Measurements from ENCODE around the gene RSPO1. TPM values are rescaled to one million over a fixed set of nuclear protein-coding genes. Genes with fewer than 3 reads are reported as not detected.

RSPO1 gene
- polyA plus RNA-seq, 2 of the 4 experiments (the other 2 are of a cell fraction), result 0.12 TPM; not detected in 1

DNA sequence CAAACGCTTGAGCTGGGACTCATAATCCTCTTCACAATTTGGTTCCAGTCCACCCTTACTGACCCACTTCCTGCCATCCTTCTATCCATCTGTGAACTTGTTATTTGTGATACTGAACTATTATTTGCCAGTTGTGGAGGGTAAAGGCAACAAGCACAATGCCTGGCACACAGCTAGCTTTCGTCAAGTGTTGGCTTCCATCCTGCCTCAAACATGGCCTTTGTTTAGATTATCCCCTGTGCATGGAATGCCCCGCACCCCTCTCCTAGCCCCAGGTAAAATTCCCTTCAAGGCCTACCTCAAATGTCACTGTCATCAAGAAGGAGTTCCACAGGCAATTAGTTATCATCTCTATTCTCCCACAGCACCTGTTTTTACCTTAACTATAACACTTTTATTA, 46.2 kb upstream of the RSPO1 start:
- Histone ChIP-seq H3K9me3 (no peaks in the 10 kb centered on the region), H3K4me2 (no peak overlapping the region), H3K27ac (no peak overlapping the region), H3K4me1 (no peaks in the 10 kb centered on the region), H3K4me3 (no peak overlapping the region)
- WGBS (ENCODE audit: missing lambda C conversion rate), result 85% methylated on average over 3 of the region's 3 CpGs
- DNase-seq (ENCODE audit: low read depth in 1 of 2, low spot score in 1 of 2) (no peak), ATAC-seq (no peak), FAIRE-seq (no peak)
- POLR2A ChIA-PET, result no interaction called here
- no peak for TF ChIP-seq HOXA7 (CRISPR knock-in tag; IDR thresholded peaks at IDR 0.05)
- no peak for TF ChIP-seq HOXB13 (CRISPR knock-in tag; IDR thresholded peaks at IDR 0.05; ENCODE audit: low read depth)
- TF ChIP-seq CEBPB (IDR thresholded peaks at IDR 0.05), result no peak
- no peak for TF ChIP-seq KDM1A (IDR thresholded peaks at IDR 0.05; ENCODE audit: low read depth)
- TF ChIP-seq RARB (CRISPR knock-in tag; IDR thresholded peaks at IDR 0.05), result no peak
- no peak for TF ChIP-seq CHD4 (IDR thresholded peaks at IDR 0.05; ENCODE audit: borderline replicate concordance)
- TF ChIP-seq, protein P1, sequence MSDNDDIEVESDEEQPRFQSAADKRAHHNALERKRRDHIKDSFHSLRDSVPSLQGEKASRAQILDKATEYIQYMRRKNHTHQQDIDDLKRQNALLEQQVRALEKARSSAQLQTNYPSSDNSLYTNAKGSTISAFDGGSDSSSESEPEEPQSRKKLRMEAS (IDR thresholded peaks at IDR 0.05), result no peak
- TF ChIP-seq RCOR1 (IDR thresholded peaks at IDR 0.05; ENCODE audit: low read depth, low read length), result no peak
- TF ChIP-seq, protein P2, sequence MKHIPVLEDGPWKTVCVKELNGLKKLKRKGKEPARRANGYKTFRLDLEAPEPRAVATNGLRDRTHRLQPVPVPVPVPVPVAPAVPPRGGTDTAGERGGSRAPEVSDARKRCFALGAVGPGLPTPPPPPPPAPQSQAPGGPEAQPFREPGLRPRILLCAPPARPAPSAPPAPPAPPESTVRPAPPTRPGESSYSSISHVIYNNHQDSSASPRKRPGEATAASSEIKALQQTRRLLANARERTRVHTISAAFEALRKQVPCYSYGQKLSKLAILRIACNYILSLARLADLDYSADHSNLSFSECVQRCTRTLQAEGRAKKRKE (CRISPR knock-in tag; IDR thresholded peaks at IDR 0.05; ENCODE audit: low read depth), result no peak
- no peak for TF ChIP-seq KDM5A (IDR thresholded peaks at IDR 0.05)
- no peak for TF ChIP-seq BHLHE40 (IDR thresholded peaks at IDR 0.05; ENCODE audit: low read depth, low read length)
- TF ChIP-seq GATA3 (IDR thresholded peaks at IDR 0.05; ENCODE audit: borderline replicate concordance), result no peak
- CTCF ChIA-PET, result interaction anchor here (0.8 to 7.7 kb wide), 11 partner anchors 11 to 237 kb away, joined by 3 to 128 read pairs (median 7); partner anchors contain the start of genes CDCA8 and MEAF6

- WGBS (ENCODE audit: missing lambda C conversion rate), result 42% methylated on average over 4 of the region's 5 CpGs
- DNase-seq (ENCODE audit: low read depth in 1 of 2, low spot score in 1 of 2), result no peak
- FAIRE-seq, result no peak
- H3K4me1 ChIP-seq, result no peaks in the 10 kb centered on the region
- H3K4me2 ChIP-seq, result no peak overlapping the region
- H3K4me3 ChIP-seq, result no peak overlapping the region
- TF ChIP-seq KDM5A (IDR thresholded peaks at IDR 0.05) (no peak), EHF (CRISPR knock-in tag; IDR thresholded peaks at IDR 0.05) (no peak), FOXS1 (CRISPR knock-in tag; IDR thresholded peaks at IDR 0.05) (no peak), TP53 (CRISPR knock-in tag; IDR thresholded peaks at IDR 0.05) (no peak), HDAC2 (IDR thresholded peaks at IDR 0.05) (no peak), FOSB (CRISPR knock-in tag; IDR thresholded peaks at IDR 0.05) (no peak)
- TF ChIP-seq, protein P3, sequence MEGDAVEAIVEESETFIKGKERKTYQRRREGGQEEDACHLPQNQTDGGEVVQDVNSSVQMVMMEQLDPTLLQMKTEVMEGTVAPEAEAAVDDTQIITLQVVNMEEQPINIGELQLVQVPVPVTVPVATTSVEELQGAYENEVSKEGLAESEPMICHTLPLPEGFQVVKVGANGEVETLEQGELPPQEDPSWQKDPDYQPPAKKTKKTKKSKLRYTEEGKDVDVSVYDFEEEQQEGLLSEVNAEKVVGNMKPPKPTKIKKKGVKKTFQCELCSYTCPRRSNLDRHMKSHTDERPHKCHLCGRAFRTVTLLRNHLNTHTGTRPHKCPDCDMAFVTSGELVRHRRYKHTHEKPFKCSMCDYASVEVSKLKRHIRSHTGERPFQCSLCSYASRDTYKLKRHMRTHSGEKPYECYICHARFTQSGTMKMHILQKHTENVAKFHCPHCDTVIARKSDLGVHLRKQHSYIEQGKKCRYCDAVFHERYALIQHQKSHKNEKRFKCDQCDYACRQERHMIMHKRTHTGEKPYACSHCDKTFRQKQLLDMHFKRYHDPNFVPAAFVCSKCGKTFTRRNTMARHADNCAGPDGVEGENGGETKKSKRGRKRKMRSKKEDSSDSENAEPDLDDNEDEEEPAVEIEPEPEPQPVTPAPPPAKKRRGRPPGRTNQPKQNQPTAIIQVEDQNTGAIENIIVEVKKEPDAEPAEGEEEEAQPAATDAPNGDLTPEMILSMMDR (IDR thresholded peaks at IDR 0.05), result no peak
- TF ChIP-seq, protein P4, sequence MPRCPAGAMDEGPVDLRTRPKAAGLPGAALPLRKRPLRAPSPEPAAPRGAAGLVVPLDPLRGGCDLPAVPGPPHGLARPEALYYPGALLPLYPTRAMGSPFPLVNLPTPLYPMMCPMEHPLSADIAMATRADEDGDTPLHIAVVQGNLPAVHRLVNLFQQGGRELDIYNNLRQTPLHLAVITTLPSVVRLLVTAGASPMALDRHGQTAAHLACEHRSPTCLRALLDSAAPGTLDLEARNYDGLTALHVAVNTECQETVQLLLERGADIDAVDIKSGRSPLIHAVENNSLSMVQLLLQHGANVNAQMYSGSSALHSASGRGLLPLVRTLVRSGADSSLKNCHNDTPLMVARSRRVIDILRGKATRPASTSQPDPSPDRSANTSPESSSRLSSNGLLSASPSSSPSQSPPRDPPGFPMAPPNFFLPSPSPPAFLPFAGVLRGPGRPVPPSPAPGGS (IDR thresholded peaks at IDR 0.05), result no peak
- ChIA-PET POLR2A (no interaction called here), CTCF (interaction anchor here (1.2 to 7.7 kb wide), 3 partner anchors 11 to 223 kb away, joined by 3 to 128 read pairs (median 7); no protein-coding TSS in a partner anchor)
- no peaks in the 10 kb centered on the region for H3K9me3 ChIP-seq
- no peak overlapping the region for H3K27ac ChIP-seq
- ATAC-seq, result no peak
Observed at GRCh38 chr1:37677808-37678207, 43.1 kb upstream of the RSPO1 start.

DNA sequence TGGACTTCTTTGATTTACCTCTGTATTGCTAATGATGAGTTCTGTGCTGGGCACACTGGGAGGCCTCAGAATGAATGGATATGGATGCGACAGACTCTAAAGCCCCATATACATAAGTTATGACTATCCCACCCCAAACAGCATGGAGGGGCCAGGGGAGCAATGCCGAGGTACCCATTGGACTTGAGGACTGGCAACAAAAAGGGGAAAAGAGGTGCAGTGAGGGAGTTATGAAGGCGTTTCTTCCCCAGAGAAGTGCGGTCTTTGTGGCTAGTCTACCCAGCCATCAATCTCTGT, 42.4 kb upstream of the RSPO1 start:
- no peak for TF ChIP-seq MAFK (IDR thresholded peaks at IDR 0.05; ENCODE audit: partially characterized antibody)
- TF ChIP-seq POLR2A (IDR thresholded peaks at IDR 0.05; ENCODE audit: low read length), result no peak
- TF ChIP-seq MYC (IDR thresholded peaks at IDR 0.05; ENCODE audit: borderline replicate concordance, low read length), result no peak
- no peak for TF ChIP-seq EHMT2 (IDR thresholded peaks at IDR 0.05; ENCODE audit: low read depth)
- no peak for TF ChIP-seq CBX2 (IDR thresholded peaks at IDR 0.05; ENCODE audit: borderline replicate concordance, low read depth)
- TF ChIP-seq NR3C1 (IDR thresholded peaks at IDR 0.05), result no peak
- no peak for TF ChIP-seq NFE2L2 (conservative IDR thresholded peaks at IDR 0.05; ENCODE audit: low read length)
- Histone ChIP-seq H3K4me3 (no peak overlapping the region), H3K27ac (no peak overlapping the region), H3K9me3 (no peaks in the 10 kb centered on the region), H3K4me2 (no peak overlapping the region), H3K4me1 (no peaks in the 10 kb centered on the region)
- WGBS (ENCODE audit: missing lambda C conversion rate), result 60% methylated on average over 4 of the region's 4 CpGs
- ChIA-PET CTCF (interaction anchor here (1.0 to 1.6 kb wide), 3 partner anchors 12 to 74 kb away, joined by 3 to 7 read pairs (median 4); no protein-coding TSS in a partner anchor), POLR2A (no interaction called here)
- FAIRE-seq (no peak), ATAC-seq (no peak), DNase-seq (ENCODE audit: low read depth in 1 of 2, low spot score in 1 of 2) (no peak)
